IMR-90 (cell line): ENCODE results near the gene USP7. TPM values are rescaled to one million over a fixed set of nuclear protein-coding genes. Genes with fewer than 3 reads are reported as not detected.

ENCODE experiments used
- ATAC-seq: fragments of 200-7000 bp; cut with Tn5 transposase; 2 replicates; pipeline ENCODE4 v1.9.1; 2020; ENCODE audit warnings: low read depth, mild to moderate bottlenecking, moderate library complexity
- BruUV-seq: library from RNA; stranded (reverse); fragments of 400-500 nt; replicated peaks from 2 replicates; lab custom pipeline; 2021; lab: Mats Ljungman, UMichigan
- CTCF ChIA-PET: fragments of 300-600 bp; formaldehyde crosslinking; extraction: SDS; loops from one replicate; lab custom pipeline; 2021; ENCODE audit warnings: antibody characterized with exemption; lab: Yijun Ruan, JAX
- POLR2A ChIA-PET: fragments of 300-600 bp; sonication (Branson Sonifier 250); formaldehyde crosslinking; loops from one replicate; lab custom pipeline; 2022; ENCODE audit warnings: antibody characterized with exemption; ENCODE audit not compliant: unreplicated experiment; lab: Charles Lee
- DNase-seq: peaks from one replicate; pipeline ENCODE4 v3.0.0; 2013
- H2AFZ ChIP-seq: replicated peaks from 2 replicates; pipeline ENCODE3; 2013; ENCODE audit warnings: low read length, mild to moderate bottlenecking; ENCODE audit not compliant: poor library complexity
- H2AK5ac ChIP-seq: 2 replicates; pipeline ENCODE4 v1.6.1; 2013; ENCODE audit warnings: low read depth, low read length, inconsistent platforms
- H2AK9ac ChIP-seq: replicated peaks from 2 replicates; pipeline ENCODE3; 2013; ENCODE audit warnings: mild to moderate bottlenecking, low read depth, low read length, moderate library complexity; ENCODE audit not compliant: poor library complexity
- H2BK120ac ChIP-seq: 2 replicates; pipeline ENCODE4 v1.6.1; 2013; ENCODE audit warnings: low read depth, low read length, inconsistent platforms
- H2BK15ac ChIP-seq: 3 replicates; pipeline ENCODE4 v1.6.1; 2013; ENCODE audit warnings: low read depth, low read length, inconsistent platforms
- H2BK20ac ChIP-seq: 2 replicates; pipeline ENCODE4 v1.6.1; 2013; ENCODE audit warnings: low read depth, mild to moderate bottlenecking, inconsistent platforms, low read length, moderate library complexity
- H2BK5ac ChIP-seq: 2 replicates; pipeline ENCODE4 v1.6.1; 2013; ENCODE audit warnings: mild to moderate bottlenecking, low read depth, low read length, inconsistent platforms; ENCODE audit not compliant: poor library complexity, severe bottlenecking
- H3K14ac ChIP-seq: replicated peaks from 2 replicates; pipeline ENCODE4 v1.6.1; 2013; ENCODE audit warnings: low read depth, low read length, inconsistent platforms
- H3K18ac ChIP-seq: 2 replicates; pipeline ENCODE4 v1.6.1; 2013; ENCODE audit warnings: low read depth, low read length, control low read depth
- H3K23ac ChIP-seq: 2 replicates; pipeline ENCODE4 v1.6.1; 2013; ENCODE audit warnings: low read depth, low read length, inconsistent platforms
- H3K27ac ChIP-seq: 2 replicates; pipeline ENCODE4 v1.5.1; 2013; ENCODE audit warnings: mild to moderate bottlenecking, control low read depth, low read length; ENCODE audit not compliant: insufficient read depth
- H3K27me3 ChIP-seq: 2 replicates; pipeline ENCODE4 v1.6.1; 2013; ENCODE audit warnings: low read length; ENCODE audit not compliant: control insufficient read depth, insufficient read depth
- H3K36me3 ChIP-seq: 2 replicates; pipeline ENCODE4 v1.6.1; 2013; ENCODE audit warnings: low read length, mixed read lengths; ENCODE audit not compliant: control insufficient read depth, insufficient read depth
- H3K4ac ChIP-seq: 2 replicates; pipeline ENCODE4 v1.6.1; 2013; ENCODE audit warnings: low read depth, low read length, inconsistent platforms
- H3K4me1 ChIP-seq: 2 replicates; pipeline ENCODE4 v1.6.1; 2013; ENCODE audit warnings: low read length, mixed read lengths; ENCODE audit not compliant: control insufficient read depth, insufficient read depth
- H3K4me2 ChIP-seq: 2 replicates; pipeline ENCODE4 v1.6.1; 2013; ENCODE audit warnings: low read depth, mild to moderate bottlenecking, control low read depth, low read length, moderate library complexity
- H3K4me3 ChIP-seq: 2 replicates; pipeline ENCODE4 v1.5.1; 2013; ENCODE audit warnings: low read depth, mild to moderate bottlenecking, control low read depth, low read length, moderate library complexity; ENCODE audit not compliant: insufficient read depth
- H3K56ac ChIP-seq: 2 replicates; pipeline ENCODE4 v1.6.1; 2013; ENCODE audit warnings: low read length, inconsistent platforms; ENCODE audit not compliant: insufficient read depth; ENCODE audit errors: extremely low read depth
- H3K79me1 ChIP-seq, 2 experiments: 2 replicates each; pipeline ENCODE4 v1.6.1; 2013; ENCODE audit warnings: low read length in 2 of 2, inconsistent platforms in 1 of 2, low read depth in 1 of 2
- H3K9ac ChIP-seq: 2 replicates; pipeline ENCODE4 v1.6.1; 2013; ENCODE audit warnings: low read depth, low read length, control low read depth
- H3K9me1 ChIP-seq: 2 replicates; pipeline ENCODE4 v1.6.1; 2013; ENCODE audit warnings: low read length, inconsistent platforms; ENCODE audit not compliant: insufficient read depth
- H3K9me3 ChIP-seq: 2 replicates; pipeline ENCODE4 v1.6.1; 2013; ENCODE audit warnings: low read length; ENCODE audit not compliant: control insufficient read depth, insufficient read depth
- H4K20me1 ChIP-seq: 2 replicates; pipeline ENCODE4 v1.6.1; 2013; ENCODE audit warnings: low read length, inconsistent platforms; ENCODE audit not compliant: insufficient read depth
- H4K5ac ChIP-seq: 2 replicates; pipeline ENCODE4 v1.6.1; 2013; ENCODE audit warnings: mild to moderate bottlenecking, low read depth, low read length, control low read depth
- H4K8ac ChIP-seq, 2 experiments: 2 replicates each; pipeline ENCODE4 v1.6.1; 2013; ENCODE audit warnings: low read depth in 2 of 2, low read length in 2 of 2, control low read depth in 1 of 2, inconsistent platforms in 1 of 2
- H4K91ac ChIP-seq: 2 replicates; pipeline ENCODE4 v1.6.1; 2013; ENCODE audit warnings: low read depth, low read length, inconsistent platforms; ENCODE audit not compliant: insufficient read depth
- FOS ChIP-seq: fragments of 150-350 bp; IDR thresholded peaks from 2 replicates; pipeline ENCODE4 v1.6.1; 2016; ENCODE audit warnings: low read depth, low read length
- MXI1 ChIP-seq: IDR thresholded peaks from 2 replicates; pipeline ENCODE4 v1.6.1; 2012; ENCODE audit warnings: low read depth, mild to moderate bottlenecking, low read length, moderate library complexity, borderline replicate concordance
- NFE2L2 ChIP-seq: fragments of 150-350 bp; IDR thresholded peaks from 2 replicates; pipeline ENCODE4 v1.6.1; 2016; ENCODE audit warnings: low read depth, mild to moderate bottlenecking, low read length
- RAD21 ChIP-seq: IDR thresholded peaks from 2 replicates; pipeline ENCODE4 v1.6.1; 2012; ENCODE audit warnings: low read length, improper control_type of control experiment
- WGBS, 2 experiments: methylation state at CpG; one replicate each; pipeline versions ENCODE4 v1.1.5 to v1.1.7; 2013; ENCODE audit warnings: missing lambda C conversion rate in 2 of 2; ENCODE audit not compliant: insufficient read length in 1 of 2; ENCODE audit errors: extremely low coverage in 2 of 2; 5-methylcytosine and 5-hydroxymethylcytosine counted together
- dilution Hi-C: fragments of 300-500 bp; cut with HindIII; formaldehyde crosslinking; loops from one replicate; pipeline ENCODE4 v1.14.3; 2018; ENCODE audit warnings: low sequenced_read_pairs; ENCODE audit not compliant: unreplicated experiment
- in situ Hi-C: fragments of 300-500 bp; cut with MboI; formaldehyde crosslinking; loops from 3 replicates; pipeline ENCODE4 v1.14.3; 2019; ENCODE audit warnings: low sequenced_read_pairs, inconsistent platforms, mixed read lengths
- intact Hi-C: fragments of 100-400 bp; cut with micrococcal nuclease; formaldehyde crosslinking; loops from 2 replicates; pipeline ENCODE4 v1.10.0; 2022
- polyA plus RNA-seq, 3 experiments: library from polyadenylated mRNA; depleted of rRNA; stranded (reverse); fragments of >200 nt; gene quantifications; 2 replicates each; pipeline ENCODE4 v1.2.3, GENCODE V29; 2012; ENCODE audit warnings: low replicate concordance in 1 of 3
- total RNA-seq: library from RNA; depleted of rRNA; stranded (reverse); fragments of >200 nt; gene quantifications from 2 replicates; pipeline ENCODE4 v1.2.3, GENCODE V29; 2012
- TF ChIP-seq, protein P1 (sequence below): fragments of 150-350 bp; IDR thresholded peaks from 2 replicates; pipeline ENCODE4 v1.6.1; 2017; ENCODE audit warnings: mild to moderate bottlenecking, antibody characterized with exemption, low read length, low read depth

USP7 gene
- total and polyA plus RNA-seq, 2 of the 4 experiments (the other 2 are of a cell fraction) = 17.8 to 28.3 TPM

DNA sequence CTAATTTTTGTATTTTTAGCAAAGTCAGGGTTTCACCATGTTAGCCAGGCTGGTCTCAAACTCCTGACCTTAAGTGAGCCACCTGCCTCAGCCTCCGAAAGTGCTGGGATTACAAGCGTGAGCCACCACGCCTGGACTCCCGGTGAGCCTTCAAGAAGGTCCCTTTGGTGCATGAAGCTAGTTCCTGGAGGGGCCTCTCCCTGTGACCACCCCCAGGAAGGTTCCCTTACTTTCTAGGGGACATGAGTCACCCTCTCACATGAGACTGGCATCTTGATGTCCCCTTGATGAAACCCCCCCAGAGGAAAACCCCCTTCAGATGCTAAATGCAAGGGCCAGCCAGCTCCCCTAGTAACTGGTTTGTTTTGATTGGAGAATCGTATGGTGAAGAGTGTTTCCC, 107.7 kb downstream of the USP7 start:
- Histone ChIP-seq H3K23ac (no peak overlapping the region), H3K79me1 (peaks cover 22 to 78% of the 10 kb centered on the region in 2 experiments; a peak in 3 of 4 replicates), H4K91ac (no peak overlapping the region), H4K5ac (no peak overlapping the region), H3K9ac (no peak overlapping the region), H3K4me1 (peaks cover 7% of the 10 kb centered on the region), H4K20me1 (peaks cover 64% of the 10 kb centered on the region), H3K4ac (no peak overlapping the region), H3K14ac (no peak overlapping the region), H3K36me3 (peaks cover 66% of the 10 kb centered on the region), H2BK120ac (no peak overlapping the region), H2BK5ac (no peak overlapping the region), H3K4me3 (no peak overlapping the region), H3K18ac (no peak overlapping the region), H2BK15ac (no peak overlapping the region), H2AK5ac (no peak overlapping the region), H3K27me3 (no peaks in the 10 kb centered on the region), H2AFZ (no peak overlapping the region), H3K4me2 (no peak overlapping the region), H3K9me1 (peaks cover 11% of the 10 kb centered on the region; the same call in 1 of the 2 replicates), H2AK9ac (no peak overlapping the region), H4K8ac (no peak overlapping the region), H3K56ac (0 out of 2 replicates have a peak overlapping the region, but pooled peaks have one; percentile 12), H3K27ac (no peak overlapping the region), H2BK20ac (no peak overlapping the region), H3K9me3 (no peaks in the 10 kb centered on the region)
- TF ChIP-seq, protein P1, sequence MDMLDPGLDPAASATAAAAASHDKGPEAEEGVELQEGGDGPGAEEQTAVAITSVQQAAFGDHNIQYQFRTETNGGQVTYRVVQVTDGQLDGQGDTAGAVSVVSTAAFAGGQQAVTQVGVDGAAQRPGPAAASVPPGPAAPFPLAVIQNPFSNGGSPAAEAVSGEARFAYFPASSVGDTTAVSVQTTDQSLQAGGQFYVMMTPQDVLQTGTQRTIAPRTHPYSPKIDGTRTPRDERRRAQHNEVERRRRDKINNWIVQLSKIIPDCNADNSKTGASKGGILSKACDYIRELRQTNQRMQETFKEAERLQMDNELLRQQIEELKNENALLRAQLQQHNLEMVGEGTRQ = no peak
- TF ChIP-seq RAD21 (no peak), FOS (no peak), NFE2L2 (no peak), MXI1 (no peak)
- in situ Hi-C loops (no loop called here), intact Hi-C loops (no loop called here), dilution Hi-C loops (no loop called here)
- ChIA-PET POLR2A (no interaction called here), CTCF (no interaction called here)
- DNase-seq (no peak), ATAC-seq (no peak)
- no CpG with 5 or more reads among the region's 5 CpGs for WGBS, 2 experiments
- BruUV-seq = no TSS peak
